GM23338 (cell line): ENCODE data around the gene ABI1. TPM values are rescaled to one million over a fixed set of nuclear protein-coding genes. Genes with fewer than 3 reads are reported as not detected.

Experiments used
- ATAC-seq: fragments of 200-7000 bp; cut with Tn5 transposase; 3 replicates; pipeline ENCODE4 v1.9.1; 2020
- DNase-seq: peaks from one replicate; pipeline ENCODE4 v3.0.0-alpha.2; 2015; ENCODE audit warnings: low spot score
- H2AFZ ChIP-seq: fragments of 200-600 bp; sonication (generic); 2 replicates; pipeline ENCODE4 v1.8.0; 2016; ENCODE audit warnings: antibody characterized with exemption, mild to moderate bottlenecking, moderate library complexity
- H3F3A ChIP-seq: fragments of 200-600 bp; sonication (generic); replicated peaks from 2 replicates; pipeline ENCODE4 v1.8.0; 2017; ENCODE audit warnings: antibody characterized with exemption, mixed run types, low read depth
- H3K27ac ChIP-seq: fragments of 200-600 bp; sonication (generic); 2 replicates; pipeline ENCODE4 v1.6.1; 2016; ENCODE audit warnings: low read depth
- H3K27me3 ChIP-seq: fragments of 200-600 bp; sonication (generic); 2 replicates; pipeline ENCODE4 v1.8.0; 2016; ENCODE audit warnings: mild to moderate bottlenecking, mixed run types, moderate library complexity; ENCODE audit not compliant: insufficient read depth
- H3K36me3 ChIP-seq: fragments of 200-600 bp; sonication (generic); 2 replicates; pipeline ENCODE4 v1.8.0; 2016; ENCODE audit warnings: mild to moderate bottlenecking; ENCODE audit not compliant: insufficient read depth
- H3K4me1 ChIP-seq: fragments of 200-600 bp; sonication (generic); 2 replicates; pipeline ENCODE4 v1.8.0; 2016; ENCODE audit warnings: mild to moderate bottlenecking, moderate library complexity; ENCODE audit not compliant: insufficient read depth
- H3K4me2 ChIP-seq: fragments of 200-600 bp; sonication (generic); 2 replicates; pipeline ENCODE4 v1.7.1; 2017; ENCODE audit warnings: mixed run types
- H3K4me3 ChIP-seq: fragments of 200-600 bp; sonication (generic); 2 replicates; pipeline ENCODE4 v1.6.1; 2016; ENCODE audit warnings: mixed run types
- H3K79me2 ChIP-seq: fragments of 200-600 bp; sonication (generic); replicated peaks from 2 replicates; pipeline ENCODE4 v1.8.0; 2017; ENCODE audit warnings: mild to moderate bottlenecking; ENCODE audit not compliant: insufficient read depth
- H3K9me2 ChIP-seq: fragments of 200-600 bp; sonication (generic); 2 replicates; pipeline ENCODE4 v1.8.0; 2017; ENCODE audit not compliant: insufficient read depth
- H4K20me1 ChIP-seq: fragments of 200-600 bp; sonication (generic); replicated peaks from 2 replicates; pipeline ENCODE4 v1.8.0; 2017; ENCODE audit warnings: mild to moderate bottlenecking; ENCODE audit not compliant: insufficient read depth
- H3K27ac Mint-ChIP-seq: 2 replicates; pipeline ENCODE4 v1.8.0; 2020; ENCODE audit warnings: inconsistent platforms, mild to moderate bottlenecking, moderate library complexity, mixed read lengths
- H3K27me3 Mint-ChIP-seq: 3 replicates; pipeline ENCODE4 v1.8.0; 2022; ENCODE audit warnings: low read depth, mild to moderate bottlenecking, moderate library complexity, mixed read lengths, inconsistent platforms; ENCODE audit not compliant: insufficient read depth, poor library complexity
- H3K36me3 Mint-ChIP-seq: 3 replicates; pipeline ENCODE4 v1.8.0; 2021; ENCODE audit warnings: low read depth, mild to moderate bottlenecking, inconsistent platforms, moderate library complexity, mixed read lengths
- H3K4me1 Mint-ChIP-seq: 3 replicates; pipeline ENCODE4 v1.8.0; 2020; ENCODE audit warnings: mild to moderate bottlenecking, inconsistent platforms, mixed read lengths
- H3K4me3 Mint-ChIP-seq: 3 replicates; pipeline ENCODE4 v1.8.0; 2021; ENCODE audit warnings: moderate library complexity, mild to moderate bottlenecking, inconsistent platforms, mixed read lengths
- H3K9me3 Mint-ChIP-seq: 3 replicates; pipeline ENCODE4 v1.8.0; 2020; ENCODE audit warnings: moderate library complexity, mild to moderate bottlenecking, inconsistent platforms, mixed read lengths
- EZH2 ChIP-seq: fragments of 200-600 bp; sonication (generic); IDR thresholded peaks from one replicate; pipeline ENCODE4 v1.8.0; 2017; ENCODE audit warnings: antibody characterized with exemption, mild to moderate bottlenecking, low read depth; ENCODE audit not compliant: unreplicated experiment
- EZH2phosphoT487 ChIP-seq: fragments of 200-600 bp; sonication (generic); IDR thresholded peaks from one replicate; pipeline ENCODE4 v1.8.1; 2018; ENCODE audit warnings: antibody characterized with exemption; ENCODE audit not compliant: unreplicated experiment
- JUNB ChIP-seq: IDR thresholded peaks from one replicate; pipeline ENCODE4 v1.6.1; 2016; ENCODE audit warnings: antibody characterized with exemption; ENCODE audit not compliant: unreplicated experiment
- POLR2AphosphoS5 ChIP-seq: IDR thresholded peaks from 2 replicates; pipeline ENCODE4 v1.6.1; 2016; ENCODE audit warnings: antibody characterized with exemption, low read depth
- polyA plus RNA-seq: library from polyadenylated mRNA; unstranded; fragments of >200 nt; fragmentation: Nextera tagmentation; extraction: Ambion mirVana; gene quantifications from 2 replicates; pipeline ENCODE4 v1.2.1, GENCODE V29; 2016
- total RNA-seq: library from RNA; depleted of rRNA; stranded (reverse); fragments of >200 nt; shearing (Covaris generic); gene quantifications from 2 replicates; pipeline ENCODE4 v1.2.3, GENCODE V29; 2014
- TF ChIP-seq, protein P1 (sequence below): IDR thresholded peaks from one replicate; pipeline ENCODE4 v1.6.1; 2018; ENCODE audit warnings: antibody characterized with exemption; ENCODE audit not compliant: unreplicated experiment
- TF ChIP-seq, protein P2 (sequence below), 2 experiments: fragments of 200-600 bp in 1 of 2; sonication (generic) in 1 of 2; conservative IDR thresholded peaks; 2 replicates each; pipeline versions ENCODE4 v1.5.1 to v1.6.1; 2016 to 2017; ENCODE audit warnings: antibody characterized with exemption in 2 of 2, low read depth in 2 of 2, mild to moderate bottlenecking in 2 of 2, moderate library complexity in 1 of 2
- TF ChIP-seq, protein P3 (sequence below): IDR thresholded peaks from 2 replicates; pipeline ENCODE4 v1.6.1; 2016; ENCODE audit warnings: antibody characterized with exemption

The ABI1 gene
- total and polyA plus RNA-seq, 2 experiments from 2014 or later, result 22.3 to 30.7 TPM

DNA sequence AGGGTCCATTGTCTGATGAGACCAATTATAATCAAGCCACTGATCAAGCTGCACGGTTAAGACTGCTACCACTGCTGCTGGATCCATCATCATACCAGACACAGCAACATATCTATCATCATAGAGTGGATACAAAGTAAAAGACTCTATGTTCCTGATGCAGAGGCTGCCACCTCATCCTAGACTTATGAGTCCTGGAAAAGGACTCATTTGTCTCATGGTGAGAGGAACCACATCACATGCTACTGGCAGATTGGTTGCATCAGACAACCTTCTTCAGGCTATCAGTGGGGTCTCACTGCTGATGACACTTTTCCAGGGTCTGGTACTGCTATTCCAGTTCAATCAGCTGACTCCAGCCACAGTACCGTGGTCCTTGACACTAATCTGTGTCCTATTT lies 79.0 kb downstream of the ABI1 start:
- Histone ChIP-seq H3K9me2 (0 out of 2 replicates have a peak, but pooled peaks cover 4% of the 10 kb centered on the region), H3K27ac (peak overlapping the region; percentile 75), H4K20me1 (no peaks in the 10 kb centered on the region; the same call in 1 of the 2 replicates), H3F3A (no peaks in the 10 kb centered on the region), H3K36me3 (no peaks in the 10 kb centered on the region), H3K27me3 (no peaks in the 10 kb centered on the region), H2AFZ (no peak overlapping the region), H3K4me2 (peak overlapping the region; percentile 68), H3K4me3 (no peak overlapping the region), H3K79me2 (peaks cover 90% of the 10 kb centered on the region), H3K4me1 (peaks cover 31% of the 10 kb centered on the region)
- peaks cover 35% of the 10 kb centered on the region for H3K4me1 Mint-ChIP-seq
- peak overlapping the region; percentile 77; the same call in 1 of the 2 replicates for H3K27ac Mint-ChIP-seq
- no peak overlapping the region for H3K4me3 Mint-ChIP-seq
- ATAC-seq (no peak), DNase-seq (no peak)
- H3K27me3 Mint-ChIP-seq, result peaks cover 3% of the 10 kb centered on the region
- no peaks in the 10 kb centered on the region for H3K9me3 Mint-ChIP-seq
- no peaks in the 10 kb centered on the region for H3K36me3 Mint-ChIP-seq
- TF ChIP-seq POLR2AphosphoS5, result no peak

DNA sequence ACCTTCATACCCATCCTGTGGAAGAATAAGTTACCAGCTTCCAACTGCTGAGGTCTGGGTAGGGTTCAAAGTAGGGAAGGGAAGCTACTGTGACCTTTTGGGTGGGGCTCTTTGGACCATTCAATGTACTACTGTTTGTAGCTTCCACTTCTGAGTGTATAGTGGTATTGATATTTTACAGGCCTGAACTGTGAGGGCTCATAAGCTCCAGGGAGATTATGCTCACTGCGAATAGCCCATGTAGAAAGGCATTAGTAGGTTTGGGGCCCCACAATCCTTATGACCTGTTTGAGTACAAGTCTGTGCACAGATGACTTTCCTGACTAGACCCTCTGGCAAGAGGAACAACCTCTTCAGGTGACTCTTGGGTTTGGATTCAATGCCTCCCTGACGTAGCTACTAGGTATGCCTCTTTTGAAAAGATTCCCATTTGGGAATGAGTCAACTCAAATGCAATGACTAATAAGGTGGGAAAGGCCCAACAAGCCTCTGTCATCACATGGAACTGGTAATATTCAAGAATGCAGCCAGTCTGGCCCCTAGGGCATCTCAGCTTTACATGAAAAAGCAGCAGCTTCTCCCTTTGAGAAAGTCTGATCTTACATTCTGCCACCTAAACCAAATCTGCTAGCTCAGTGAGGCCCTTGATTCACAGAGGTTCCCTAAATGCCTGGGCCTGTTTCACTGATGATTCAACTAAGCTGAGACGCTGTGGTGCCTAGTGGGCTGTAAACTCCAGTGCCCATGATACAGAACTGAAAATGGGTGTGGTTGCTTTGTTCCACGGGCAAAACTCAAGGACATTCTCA lies 79.8 kb downstream of the ABI1 start:
- H3K4me3 Mint-ChIP-seq, result no peak overlapping the region
- Histone ChIP-seq H3K79me2 (peaks cover 92% of the 10 kb centered on the region), H2AFZ (no peak overlapping the region), H3K27me3 (no peaks in the 10 kb centered on the region), H4K20me1 (no peaks in the 10 kb centered on the region; the same call in none of the 2 replicates), H3F3A (no peaks in the 10 kb centered on the region), H3K4me1 (peaks cover 31% of the 10 kb centered on the region), H3K9me2 (0 out of 2 replicates have a peak, but pooled peaks cover 4% of the 10 kb centered on the region), H3K4me3 (no peak overlapping the region), H3K4me2 (peak overlapping the region; percentile 68), H3K27ac (peak overlapping the region; percentile 75), H3K36me3 (no peaks in the 10 kb centered on the region)
- peak overlapping the region; percentile 77 for H3K27ac Mint-ChIP-seq
- H3K4me1 Mint-ChIP-seq, result peaks cover 30% of the 10 kb centered on the region
- H3K36me3 Mint-ChIP-seq, result no peaks in the 10 kb centered on the region
- peaks cover 3% of the 10 kb centered on the region for H3K27me3 Mint-ChIP-seq
- no peaks in the 10 kb centered on the region for H3K9me3 Mint-ChIP-seq
- ATAC-seq, result peak; percentile 76
- peak; percentile 73 for DNase-seq
- TF ChIP-seq, protein P1, sequence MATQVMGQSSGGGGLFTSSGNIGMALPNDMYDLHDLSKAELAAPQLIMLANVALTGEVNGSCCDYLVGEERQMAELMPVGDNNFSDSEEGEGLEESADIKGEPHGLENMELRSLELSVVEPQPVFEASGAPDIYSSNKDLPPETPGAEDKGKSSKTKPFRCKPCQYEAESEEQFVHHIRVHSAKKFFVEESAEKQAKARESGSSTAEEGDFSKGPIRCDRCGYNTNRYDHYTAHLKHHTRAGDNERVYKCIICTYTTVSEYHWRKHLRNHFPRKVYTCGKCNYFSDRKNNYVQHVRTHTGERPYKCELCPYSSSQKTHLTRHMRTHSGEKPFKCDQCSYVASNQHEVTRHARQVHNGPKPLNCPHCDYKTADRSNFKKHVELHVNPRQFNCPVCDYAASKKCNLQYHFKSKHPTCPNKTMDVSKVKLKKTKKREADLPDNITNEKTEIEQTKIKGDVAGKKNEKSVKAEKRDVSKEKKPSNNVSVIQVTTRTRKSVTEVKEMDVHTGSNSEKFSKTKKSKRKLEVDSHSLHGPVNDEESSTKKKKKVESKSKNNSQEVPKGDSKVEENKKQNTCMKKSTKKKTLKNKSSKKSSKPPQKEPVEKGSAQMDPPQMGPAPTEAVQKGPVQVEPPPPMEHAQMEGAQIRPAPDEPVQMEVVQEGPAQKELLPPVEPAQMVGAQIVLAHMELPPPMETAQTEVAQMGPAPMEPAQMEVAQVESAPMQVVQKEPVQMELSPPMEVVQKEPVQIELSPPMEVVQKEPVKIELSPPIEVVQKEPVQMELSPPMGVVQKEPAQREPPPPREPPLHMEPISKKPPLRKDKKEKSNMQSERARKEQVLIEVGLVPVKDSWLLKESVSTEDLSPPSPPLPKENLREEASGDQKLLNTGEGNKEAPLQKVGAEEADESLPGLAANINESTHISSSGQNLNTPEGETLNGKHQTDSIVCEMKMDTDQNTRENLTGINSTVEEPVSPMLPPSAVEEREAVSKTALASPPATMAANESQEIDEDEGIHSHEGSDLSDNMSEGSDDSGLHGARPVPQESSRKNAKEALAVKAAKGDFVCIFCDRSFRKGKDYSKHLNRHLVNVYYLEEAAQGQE, result no peak
- TF ChIP-seq JUNB (no peak), EZH2 (no peak), EZH2phosphoT487 (no peak)
- TF ChIP-seq, protein P2, sequence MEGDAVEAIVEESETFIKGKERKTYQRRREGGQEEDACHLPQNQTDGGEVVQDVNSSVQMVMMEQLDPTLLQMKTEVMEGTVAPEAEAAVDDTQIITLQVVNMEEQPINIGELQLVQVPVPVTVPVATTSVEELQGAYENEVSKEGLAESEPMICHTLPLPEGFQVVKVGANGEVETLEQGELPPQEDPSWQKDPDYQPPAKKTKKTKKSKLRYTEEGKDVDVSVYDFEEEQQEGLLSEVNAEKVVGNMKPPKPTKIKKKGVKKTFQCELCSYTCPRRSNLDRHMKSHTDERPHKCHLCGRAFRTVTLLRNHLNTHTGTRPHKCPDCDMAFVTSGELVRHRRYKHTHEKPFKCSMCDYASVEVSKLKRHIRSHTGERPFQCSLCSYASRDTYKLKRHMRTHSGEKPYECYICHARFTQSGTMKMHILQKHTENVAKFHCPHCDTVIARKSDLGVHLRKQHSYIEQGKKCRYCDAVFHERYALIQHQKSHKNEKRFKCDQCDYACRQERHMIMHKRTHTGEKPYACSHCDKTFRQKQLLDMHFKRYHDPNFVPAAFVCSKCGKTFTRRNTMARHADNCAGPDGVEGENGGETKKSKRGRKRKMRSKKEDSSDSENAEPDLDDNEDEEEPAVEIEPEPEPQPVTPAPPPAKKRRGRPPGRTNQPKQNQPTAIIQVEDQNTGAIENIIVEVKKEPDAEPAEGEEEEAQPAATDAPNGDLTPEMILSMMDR (conservative IDR thresholded peaks at IDR 0.05; ENCODE audit: low read depth in 2 of 2), result no peak
- TF ChIP-seq, protein P3, sequence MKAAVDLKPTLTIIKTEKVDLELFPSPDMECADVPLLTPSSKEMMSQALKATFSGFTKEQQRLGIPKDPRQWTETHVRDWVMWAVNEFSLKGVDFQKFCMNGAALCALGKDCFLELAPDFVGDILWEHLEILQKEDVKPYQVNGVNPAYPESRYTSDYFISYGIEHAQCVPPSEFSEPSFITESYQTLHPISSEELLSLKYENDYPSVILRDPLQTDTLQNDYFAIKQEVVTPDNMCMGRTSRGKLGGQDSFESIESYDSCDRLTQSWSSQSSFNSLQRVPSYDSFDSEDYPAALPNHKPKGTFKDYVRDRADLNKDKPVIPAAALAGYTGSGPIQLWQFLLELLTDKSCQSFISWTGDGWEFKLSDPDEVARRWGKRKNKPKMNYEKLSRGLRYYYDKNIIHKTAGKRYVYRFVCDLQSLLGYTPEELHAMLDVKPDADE, result no peak
